GM19193 (cell line): Measurements from ENCODE around the gene SOWAHD.

ENCODE experiments used
- POLR2A ChIP-seq: IDR thresholded peaks from 4 replicates; pipeline ENCODE4 v1.6.1; 2011; ENCODE audit not compliant: insufficient read depth, insufficient read length; ENCODE audit errors: extremely low read depth

The SOWAHD gene

DNA sequence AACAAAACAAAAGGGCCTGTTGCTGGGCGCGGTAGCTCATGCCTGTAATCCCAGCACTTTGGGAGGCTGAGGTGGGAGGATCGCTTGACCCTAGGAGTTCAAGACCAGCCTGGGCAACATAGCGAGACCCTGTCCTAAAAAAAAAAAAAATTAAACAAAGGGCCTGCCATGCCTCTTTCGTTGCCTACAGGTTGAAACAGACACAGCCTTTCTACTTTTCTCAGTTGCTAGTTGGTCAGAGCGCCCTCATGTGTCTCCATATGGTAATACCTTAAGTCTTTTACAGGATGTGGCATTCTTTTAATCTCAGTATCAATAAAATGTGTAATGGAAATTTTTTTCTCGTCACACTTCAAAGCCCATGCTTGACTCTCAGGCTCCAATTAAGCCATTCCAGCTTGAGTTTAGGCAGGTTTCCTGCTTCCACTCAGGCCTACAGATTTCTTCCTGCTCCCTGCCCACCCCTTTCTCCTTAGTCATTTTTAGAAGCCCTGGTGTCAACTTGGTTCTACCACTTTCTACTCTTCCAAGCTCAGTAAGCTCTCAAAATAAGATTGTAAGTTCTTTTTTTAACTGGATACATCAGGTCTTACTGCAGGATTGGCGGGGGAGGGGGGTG lies 4.6 kb upstream of the SOWAHD start:
- TF ChIP-seq POLR2A = no peak

DNA sequence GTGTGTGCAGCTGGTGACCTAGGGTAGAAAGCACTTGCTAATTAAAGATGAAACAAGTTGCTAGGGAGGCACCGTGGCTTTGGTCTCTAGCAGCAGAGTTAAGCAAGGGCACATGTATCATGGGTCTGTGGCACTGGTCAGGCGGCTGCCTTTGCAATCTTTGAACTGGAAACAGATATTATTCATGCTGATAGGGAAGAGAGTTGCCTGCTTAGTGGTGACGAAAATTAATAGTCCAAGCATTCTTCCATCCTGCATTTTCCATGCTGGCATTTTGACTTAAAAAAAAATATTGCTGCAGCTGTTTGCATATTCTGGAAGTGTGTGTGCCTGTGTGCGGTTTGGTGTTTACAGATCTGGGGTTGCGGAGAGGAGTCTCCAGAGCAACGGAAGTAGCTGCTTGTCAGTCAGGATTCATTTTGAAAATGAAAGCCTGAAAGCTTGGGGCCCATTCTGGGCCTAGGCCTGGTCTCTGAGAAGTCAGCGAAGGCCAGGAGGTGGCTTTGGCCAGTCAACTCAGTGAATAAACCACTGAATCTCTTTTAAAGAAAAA lies 2.3 kb upstream of the SOWAHD start:
- peak; percentile 12 for TF ChIP-seq POLR2A

DNA sequence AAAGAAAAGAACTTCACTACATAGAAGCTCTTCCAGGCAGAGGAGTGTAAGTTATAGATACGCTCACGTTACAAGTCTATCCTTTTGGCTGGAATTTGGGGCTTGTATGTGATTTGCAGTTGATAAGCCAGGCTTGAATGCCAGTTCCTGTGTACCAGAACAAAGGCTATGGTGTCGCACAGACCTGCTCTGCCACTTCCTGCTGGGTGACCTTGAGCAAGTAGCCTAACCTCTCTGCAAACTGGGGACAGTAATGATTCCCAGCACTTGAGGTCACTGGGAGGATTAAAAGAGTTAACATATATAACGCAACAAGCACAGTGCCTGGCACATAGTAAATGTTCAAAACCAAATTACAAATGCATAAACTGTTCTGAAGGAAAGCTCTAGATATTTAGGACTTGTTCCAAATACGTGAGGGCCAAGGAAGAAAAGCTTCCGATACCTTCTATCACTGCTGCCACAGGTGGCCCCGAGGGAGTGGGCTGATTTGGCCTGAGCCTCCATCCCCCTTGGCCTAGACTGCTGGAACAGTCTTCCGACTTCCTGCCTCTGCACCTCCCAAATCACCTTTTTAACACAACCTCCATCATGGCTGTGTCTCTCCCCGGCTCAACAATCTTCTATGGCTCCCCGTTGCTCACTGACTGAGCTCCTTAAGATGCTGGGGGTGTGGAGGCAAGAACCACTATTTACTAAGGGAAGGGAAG lies 1.3 kb upstream of the SOWAHD start:
- no peak for TF ChIP-seq POLR2A

DNA sequence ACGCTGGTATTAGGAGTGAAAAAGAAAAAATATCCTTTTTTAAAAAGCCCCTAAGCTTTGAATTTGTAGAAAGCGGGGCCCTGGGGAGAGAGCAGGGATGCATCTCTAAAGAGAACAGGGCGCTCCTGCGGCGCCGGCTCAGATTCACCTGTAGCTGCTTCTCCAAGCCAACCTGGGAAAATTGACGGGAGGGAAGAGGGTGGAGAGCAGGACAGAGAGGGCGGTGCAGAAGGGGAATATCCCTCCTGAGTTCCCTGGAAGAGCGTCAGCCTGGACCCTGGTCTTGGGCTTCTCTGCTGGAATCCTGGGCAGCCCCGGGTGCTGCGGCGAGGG lies 776 bp upstream of the SOWAHD start:
- TF ChIP-seq POLR2A = no peak

DNA sequence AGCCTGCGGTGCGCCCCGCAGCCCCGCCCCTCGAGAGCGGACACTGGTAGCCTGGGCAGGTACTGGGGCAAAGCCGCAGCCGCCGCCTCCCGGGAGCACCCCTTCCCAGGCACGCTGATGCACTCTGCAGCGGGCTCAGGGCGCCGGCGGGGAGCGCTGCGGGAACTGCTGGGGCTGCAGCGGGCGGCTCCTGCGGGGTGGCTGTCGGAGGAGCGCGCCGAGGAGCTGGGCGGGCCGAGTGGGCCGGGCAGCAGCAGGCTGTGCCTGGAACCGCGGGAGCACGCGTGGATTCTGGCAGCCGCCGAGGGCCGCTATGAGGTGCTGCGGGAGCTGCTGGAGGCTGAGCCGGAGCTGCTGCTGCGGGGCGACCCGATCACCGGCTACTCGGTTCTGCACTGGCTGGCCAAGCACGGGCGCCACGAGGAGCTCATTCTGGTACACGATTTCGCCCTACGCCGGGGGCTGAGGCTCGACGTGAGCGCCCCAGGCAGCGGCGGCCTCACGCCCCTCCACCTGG lies 401 bp downstream of the SOWAHD start:
- no peak for TF ChIP-seq POLR2A

DNA sequence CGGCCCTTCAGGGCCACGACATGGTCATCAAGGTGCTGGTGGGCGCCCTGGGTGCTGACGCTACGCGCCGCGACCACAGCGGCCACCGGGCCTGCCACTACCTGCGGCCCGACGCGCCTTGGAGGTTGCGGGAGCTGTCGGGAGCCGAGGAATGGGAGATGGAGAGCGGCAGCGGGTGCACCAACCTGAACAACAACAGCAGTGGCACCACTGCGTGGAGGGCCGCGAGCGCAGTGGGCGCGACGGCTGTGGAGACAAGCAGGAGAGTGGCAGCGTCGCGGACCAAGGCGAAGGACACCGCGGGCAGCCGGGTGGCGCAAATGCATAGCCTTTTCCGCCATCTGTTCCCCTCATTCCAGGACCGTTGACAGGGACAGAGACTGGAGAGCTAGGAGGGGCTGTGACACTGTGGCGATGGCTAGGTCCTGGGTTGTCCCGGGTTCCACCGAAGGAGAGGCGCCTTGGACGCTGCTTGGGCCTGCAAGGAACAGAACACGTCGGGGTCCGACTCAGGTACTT lies 919 bp downstream of the SOWAHD start:
- TF ChIP-seq POLR2A = no peak

DNA sequence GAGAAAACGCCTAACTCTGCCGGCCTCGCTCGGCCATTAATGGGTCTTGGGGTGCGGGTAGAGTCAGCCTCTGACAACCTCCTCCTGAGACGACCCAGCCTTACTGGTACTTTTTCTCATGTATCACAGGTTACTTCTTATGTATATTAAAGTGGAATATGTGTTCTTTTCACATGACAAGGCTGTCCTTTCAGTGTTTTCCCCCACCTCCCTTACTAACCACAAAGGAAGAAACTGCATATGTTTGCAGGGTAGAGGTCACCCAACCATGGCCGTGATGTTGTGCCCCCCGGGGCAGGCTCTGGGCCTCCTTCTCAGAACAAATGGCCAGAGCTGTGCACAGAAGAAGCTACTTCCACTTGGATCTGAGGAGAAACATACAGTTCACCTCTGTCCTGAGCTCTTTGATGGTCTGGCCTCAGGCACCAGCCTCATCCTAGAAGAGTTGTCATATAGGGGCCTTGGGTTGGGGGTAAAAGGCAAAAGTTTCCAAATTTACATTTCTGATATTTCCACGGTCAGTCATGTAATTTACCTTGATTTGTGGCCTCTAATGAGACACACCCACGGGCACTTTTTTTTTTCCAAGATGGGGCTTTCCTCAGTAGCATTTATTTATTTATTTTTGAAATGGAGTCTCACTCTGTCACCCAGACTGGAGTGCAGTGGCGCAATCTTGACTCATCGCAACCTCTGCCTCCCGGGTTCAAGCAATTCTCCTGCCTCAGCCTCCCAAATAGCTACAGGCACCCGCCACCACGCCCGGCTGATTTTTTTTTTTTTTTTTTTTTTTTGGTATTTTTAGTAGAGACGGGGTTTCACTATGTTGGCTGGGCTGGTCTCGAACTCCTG lies 1.9 kb downstream of the SOWAHD start:
- no peak for TF ChIP-seq POLR2A

DNA sequence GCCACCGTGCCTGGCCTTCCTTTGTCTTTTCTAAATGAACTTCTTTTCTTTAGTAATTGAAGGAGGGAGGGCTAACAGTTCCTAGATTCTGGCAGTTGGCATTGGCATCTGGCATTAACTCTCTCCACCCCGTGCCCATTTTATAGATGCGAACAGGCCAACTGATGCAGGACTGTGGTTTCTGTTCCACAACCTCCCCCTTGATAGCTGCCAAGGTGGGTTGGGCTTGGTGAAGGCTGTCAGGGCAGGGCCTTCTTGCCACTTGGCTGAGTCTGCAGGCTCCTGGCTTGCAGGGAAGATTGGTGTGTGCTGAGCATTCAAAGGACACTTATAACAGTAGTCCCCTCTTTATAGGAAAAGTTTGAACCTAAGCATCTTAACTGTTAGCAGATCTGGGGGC lies 4.3 kb downstream of the SOWAHD start:
- no peak for TF ChIP-seq POLR2A

DNA sequence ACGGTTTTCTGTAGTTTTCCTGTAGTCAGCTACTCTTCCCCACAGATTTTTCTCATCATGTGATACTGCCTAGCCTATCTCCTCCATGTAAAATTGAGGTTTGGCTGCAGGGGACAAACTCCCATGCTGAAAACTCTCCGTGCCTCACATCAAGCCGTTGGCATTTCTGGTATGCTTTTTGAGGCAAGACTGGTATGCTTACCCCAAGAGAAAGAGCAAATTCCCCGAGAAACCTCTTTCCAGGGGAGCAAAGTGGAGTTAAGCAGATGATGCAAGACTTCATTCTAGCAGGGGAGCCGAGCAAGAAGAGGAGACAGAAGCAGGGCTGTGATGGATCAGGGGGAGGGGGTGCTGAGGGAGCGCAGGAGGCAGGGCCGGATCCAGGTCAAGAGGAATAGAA lies 4.8 kb downstream of the SOWAHD start:
- no peak for TF ChIP-seq POLR2A

DNA sequence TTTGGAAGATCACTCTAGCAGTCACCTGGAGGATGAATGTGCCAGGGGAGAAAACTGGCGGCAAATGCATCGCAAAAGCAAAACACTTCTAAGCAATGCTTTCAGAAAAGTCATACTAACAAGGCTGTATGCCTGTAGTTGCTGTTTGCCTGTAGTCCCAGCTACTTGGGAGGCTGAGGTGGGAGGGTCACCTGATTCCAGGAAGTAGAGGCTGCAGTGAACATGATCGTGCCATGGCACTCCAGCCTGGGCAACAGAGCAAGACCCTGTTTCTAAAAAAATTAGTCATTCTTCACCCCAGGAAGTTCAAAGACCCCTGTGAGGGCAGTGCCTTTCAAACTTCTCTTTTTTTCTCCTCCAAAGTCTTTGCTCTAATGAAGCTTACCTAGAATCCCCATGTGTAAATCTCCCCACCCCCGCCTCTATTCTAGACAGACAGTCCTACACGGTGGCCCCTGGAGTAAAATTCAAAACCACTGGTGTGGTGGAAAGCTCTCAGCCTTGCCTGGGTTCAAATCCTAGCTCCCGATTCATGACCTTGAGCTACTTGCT lies 5.5 kb downstream of the SOWAHD start:
- TF ChIP-seq POLR2A = no peak

DNA sequence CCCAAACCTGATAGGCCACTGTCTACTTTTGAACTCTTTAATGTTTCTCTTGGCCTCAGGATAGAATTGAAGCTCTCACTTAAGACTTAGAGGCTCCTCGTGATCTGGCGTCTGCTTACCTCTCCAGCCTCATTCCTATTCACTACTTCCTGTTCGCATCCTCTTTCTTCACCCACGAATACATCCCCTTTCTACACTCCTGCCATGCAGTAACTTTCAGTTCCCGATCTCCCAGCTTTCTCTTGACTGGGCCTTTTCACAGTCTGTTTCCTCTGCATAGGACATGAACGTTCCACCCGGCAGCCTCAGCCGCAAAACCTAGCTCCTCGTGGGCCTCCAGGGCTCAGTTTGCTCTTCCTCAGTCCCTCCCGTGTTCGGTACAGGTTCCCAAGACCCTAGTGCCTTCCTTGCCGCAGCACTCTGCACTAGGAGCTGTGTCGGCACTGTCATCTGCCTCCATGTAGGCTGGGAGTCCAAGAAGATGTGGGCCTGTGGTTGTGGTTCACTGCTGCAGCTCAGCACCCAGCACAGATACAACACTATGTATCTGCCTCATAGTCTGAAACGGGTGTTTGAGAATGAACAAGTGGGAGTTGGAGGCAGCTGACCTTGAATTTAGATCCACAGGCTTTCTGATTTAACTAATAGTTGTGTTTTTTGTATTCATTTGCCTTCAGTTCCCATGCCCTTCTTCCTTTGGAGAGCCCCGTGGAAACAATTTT lies 17.3 kb downstream of the SOWAHD start:
- TF ChIP-seq POLR2A = no peak

DNA sequence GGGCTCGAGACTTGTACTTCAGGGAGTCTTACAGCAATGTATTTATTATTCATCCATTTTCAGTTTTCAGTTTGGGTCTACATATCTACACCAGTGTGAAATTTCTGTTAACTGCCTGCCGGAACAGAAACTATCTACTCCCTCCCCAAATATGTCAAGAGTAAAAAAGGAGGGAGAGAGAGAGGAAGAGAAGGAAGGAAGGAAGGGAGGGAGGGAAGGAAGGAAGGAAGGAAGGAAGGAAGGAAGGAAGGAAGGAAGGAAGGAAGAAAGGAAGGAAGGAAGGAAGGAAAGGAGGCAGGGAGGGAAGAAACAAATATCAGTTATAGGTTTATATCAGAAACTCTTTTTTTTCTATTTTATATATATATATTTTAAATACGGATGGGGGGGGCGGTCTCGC lies 20.4 kb downstream of the SOWAHD start:
- TF ChIP-seq POLR2A = no peak

DNA sequence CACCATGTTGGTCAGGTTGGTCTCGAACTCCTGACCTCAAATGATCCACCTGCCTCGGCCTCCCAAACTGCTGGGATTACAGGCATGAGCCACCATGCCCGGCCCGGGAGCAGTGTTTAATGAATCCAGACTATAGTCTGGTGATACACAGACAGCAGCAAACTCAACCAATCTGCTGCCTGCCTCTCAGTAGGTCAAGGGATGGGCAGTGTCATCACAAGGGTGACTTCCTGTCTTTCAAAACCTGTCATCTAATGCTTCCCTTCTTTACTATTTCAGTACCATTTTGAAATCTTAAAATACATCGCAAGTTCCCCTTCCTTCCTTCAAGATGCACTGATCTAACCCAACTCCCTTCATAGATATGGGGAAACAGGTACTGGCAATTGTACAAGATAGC lies 24.6 kb downstream of the SOWAHD start:
- no peak for TF ChIP-seq POLR2A

DNA sequence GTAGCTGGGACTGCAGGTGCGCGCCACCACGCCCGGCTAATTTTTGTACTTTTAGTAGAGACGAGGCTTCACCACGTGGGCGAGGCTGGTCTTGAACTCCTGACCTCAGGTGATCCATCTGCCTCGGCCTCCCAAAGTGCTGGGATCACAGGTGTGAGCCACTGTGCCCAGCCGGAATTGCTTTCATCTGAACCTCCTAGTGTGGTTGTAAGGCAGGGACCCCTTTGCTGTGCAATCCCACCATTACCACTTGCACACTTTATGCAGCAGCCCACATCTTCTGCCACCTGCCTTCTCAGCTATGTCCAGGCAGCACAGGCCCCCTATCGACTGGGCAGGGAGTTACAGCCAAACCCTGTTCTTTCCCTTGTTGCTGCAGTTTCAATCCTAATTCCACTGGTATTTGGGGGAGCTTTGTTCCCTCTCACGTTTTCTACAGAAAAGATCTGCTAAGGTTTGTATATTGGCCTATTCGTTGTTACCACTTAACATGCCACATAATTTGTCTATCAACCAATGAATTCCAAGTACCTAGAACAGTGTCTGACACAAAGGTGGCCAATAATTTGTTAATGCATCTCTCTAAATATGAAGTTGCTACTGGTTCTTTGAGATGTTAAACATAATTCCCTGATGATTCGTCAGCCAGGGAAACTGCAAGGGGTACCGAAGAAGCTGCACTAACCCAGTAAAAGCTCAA lies 26.5 kb downstream of the SOWAHD start:
- TF ChIP-seq POLR2A = no peak
